Measurements from ENCODE around the gene RNF145.
"Not testable (repeated sequence)": the region's sequence is repeated elsewhere in the genome, so short reads cannot be mapped to it uniquely, and the experiment has no call there.

DNA sequence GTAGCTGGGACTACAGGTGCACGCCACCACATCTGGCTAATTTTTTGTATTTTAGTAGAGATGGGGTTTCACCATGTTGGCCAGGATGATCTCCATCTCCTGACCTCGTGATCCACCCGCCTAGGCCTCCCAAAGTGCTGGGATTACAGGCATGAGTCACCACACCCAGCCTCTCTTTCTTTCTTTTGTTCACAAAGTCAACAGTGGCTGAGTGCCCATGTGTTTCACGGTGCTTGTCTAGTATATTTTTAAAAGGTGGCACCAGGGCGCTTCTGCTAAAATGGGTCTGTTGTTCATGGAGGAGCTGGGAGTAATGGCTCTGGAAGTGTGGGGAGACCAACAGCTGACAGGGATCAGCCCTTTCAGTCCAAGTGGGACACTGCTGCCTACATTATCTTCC lies 18.7 kb upstream of the RNF145 start:
- not testable (repeated sequence) for TF ChIP-seq EZH2 (IDR thresholded peaks at IDR 0.05); POLR2AphosphoS5 (IDR thresholded peaks at IDR 0.05; ENCODE audit: borderline replicate concordance, low read depth, low read length); FOXP2 (optimal IDR thresholded peaks at IDR 0.05; ENCODE audit: control extremely low read depth, extremely low read length, insufficient read depth)

All from SK-N-MC (cell line).